Measurements from ENCODE around the gene CACNA2D2. TPM values are rescaled to one million over a fixed set of nuclear protein-coding genes. Genes with fewer than 3 reads are reported as not detected.

CACNA2D2 gene
- total RNA-seq, 1 experiment from 2014 or later = not detected

GRCh38 chr3:50483374-50483773, 20.1 kb downstream of the CACNA2D2 start:
- H3K9ac ChIP-seq (ENCODE audit: low read length) = no peak overlapping the region
- no peaks in the 10 kb centered on the region for H3K79me2 ChIP-seq (ENCODE audit: low read length)
- H3K36me3 ChIP-seq (ENCODE audit: insufficient read depth, low read length) = no peaks in the 10 kb centered on the region
- no peak overlapping the region for H3K27ac ChIP-seq (ENCODE audit: low read length)
- no peak for DNase-seq
- H3K27me3 ChIP-seq (ENCODE audit: low read length) = no peaks in the 10 kb centered on the region
- H3K4me3 ChIP-seq (ENCODE audit: low read length) = no peak overlapping the region
- H2AFZ ChIP-seq (ENCODE audit: low read length) = no peak overlapping the region
- H4K20me1 ChIP-seq (ENCODE audit: insufficient read depth, low read depth, low read length) = no peaks in the 10 kb centered on the region
- H3K9me3 ChIP-seq (ENCODE audit: low read length) = no peaks in the 10 kb centered on the region
- no peak overlapping the region for H3K4me2 ChIP-seq (ENCODE audit: low read depth, low read length, poor library complexity, severe bottlenecking)
- no peaks in the 10 kb centered on the region for H3K9me2 ChIP-seq (replicated peaks; ENCODE audit: insufficient read depth, low read length)
- H3K4me1 ChIP-seq (ENCODE audit: low read length) = no peaks in the 10 kb centered on the region; the same call in 1 of the 2 replicates

- DNase-seq = no peak
- Histone ChIP-seq H3K4me1 (ENCODE audit: low read length) (no peaks in the 10 kb centered on the region; the same call in 1 of the 2 replicates), H3K27me3 (ENCODE audit: low read length) (no peaks in the 10 kb centered on the region), H2AFZ (ENCODE audit: low read length) (no peak overlapping the region), H3K79me2 (ENCODE audit: low read length) (no peaks in the 10 kb centered on the region), H3K9ac (ENCODE audit: low read length) (no peak overlapping the region), H3K9me3 (ENCODE audit: low read length) (no peaks in the 10 kb centered on the region), H4K20me1 (ENCODE audit: insufficient read depth, low read depth, low read length) (no peaks in the 10 kb centered on the region), H3K36me3 (ENCODE audit: insufficient read depth, low read length) (no peaks in the 10 kb centered on the region), H3K4me2 (ENCODE audit: low read depth, low read length, poor library complexity, severe bottlenecking) (no peak overlapping the region), H3K9me2 (replicated peaks; ENCODE audit: insufficient read depth, low read length) (no peaks in the 10 kb centered on the region), H3K27ac (ENCODE audit: low read length) (no peak overlapping the region), H3K4me3 (ENCODE audit: low read length) (no peak overlapping the region)
These were observed 21.4 kb downstream of the CACNA2D2 start for GRCh38 chr3:50481992-50482391.

DNA sequence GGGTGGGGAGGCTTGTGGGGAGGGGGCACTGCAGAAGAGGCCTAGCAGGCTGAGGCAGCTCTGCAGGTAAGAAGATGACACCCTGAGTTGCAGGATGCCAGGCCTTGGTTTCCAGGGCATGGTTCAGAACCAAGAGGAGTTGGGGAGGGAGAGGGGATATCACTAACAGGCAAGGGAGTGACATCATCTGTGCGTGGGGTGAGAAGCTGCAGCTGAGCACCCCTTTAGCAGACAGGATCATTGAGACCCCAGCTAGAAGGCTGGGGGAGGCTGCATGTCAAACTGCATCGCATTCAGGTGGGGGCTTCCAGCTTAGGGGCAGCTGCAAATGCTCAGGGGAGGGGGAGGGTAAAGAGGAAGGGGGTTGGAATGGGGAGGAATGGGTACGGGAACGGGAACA, 23.0 kb downstream of the CACNA2D2 start:
- H3K9me2 ChIP-seq (replicated peaks; ENCODE audit: insufficient read depth, low read length) = no peaks in the 10 kb centered on the region
- no peak overlapping the region for H3K4me3 ChIP-seq (ENCODE audit: low read length)
- H3K27me3 ChIP-seq (ENCODE audit: low read length) = no peaks in the 10 kb centered on the region
- H2AFZ ChIP-seq (ENCODE audit: low read length) = no peak overlapping the region
- no peak for DNase-seq
- H3K4me1 ChIP-seq (ENCODE audit: low read length) = no peaks in the 10 kb centered on the region; the same call in 1 of the 2 replicates
- H3K36me3 ChIP-seq (ENCODE audit: insufficient read depth, low read length) = no peaks in the 10 kb centered on the region
- H3K79me2 ChIP-seq (ENCODE audit: low read length) = no peaks in the 10 kb centered on the region
- no peaks in the 10 kb centered on the region for H4K20me1 ChIP-seq (ENCODE audit: insufficient read depth, low read depth, low read length)
- no peaks in the 10 kb centered on the region for H3K9me3 ChIP-seq (ENCODE audit: low read length)
- no peak overlapping the region for H3K9ac ChIP-seq (ENCODE audit: low read length)
- H3K4me2 ChIP-seq (ENCODE audit: low read depth, low read length, poor library complexity, severe bottlenecking) = no peak overlapping the region
- no peak overlapping the region for H3K27ac ChIP-seq (ENCODE audit: low read length)

- Histone ChIP-seq H3K4me1 (ENCODE audit: low read length) (no peaks in the 10 kb centered on the region; the same call in 1 of the 2 replicates), H3K9ac (ENCODE audit: low read length) (no peak overlapping the region), H3K27ac (ENCODE audit: low read length) (no peak overlapping the region), H3K9me3 (ENCODE audit: low read length) (no peaks in the 10 kb centered on the region), H4K20me1 (ENCODE audit: insufficient read depth, low read depth, low read length) (no peaks in the 10 kb centered on the region), H3K9me2 (replicated peaks; ENCODE audit: insufficient read depth, low read length) (no peaks in the 10 kb centered on the region), H3K4me3 (ENCODE audit: low read length) (no peak overlapping the region), H3K4me2 (ENCODE audit: low read depth, low read length, poor library complexity, severe bottlenecking) (no peak overlapping the region), H3K79me2 (ENCODE audit: low read length) (no peaks in the 10 kb centered on the region), H3K36me3 (ENCODE audit: insufficient read depth, low read length) (no peaks in the 10 kb centered on the region), H2AFZ (ENCODE audit: low read length) (no peak overlapping the region), H3K27me3 (ENCODE audit: low read length) (no peaks in the 10 kb centered on the region)
- DNase-seq = no peak
These were observed 23.9 kb downstream of the CACNA2D2 start for GRCh38 chr3:50479523-50479922.

GRCh38 chr3:50478671-50479260, 24.7 kb downstream of the CACNA2D2 start:
- no peak for DNase-seq
- Histone ChIP-seq H3K27ac (ENCODE audit: low read length) (no peak overlapping the region), H3K27me3 (ENCODE audit: low read length) (no peaks in the 10 kb centered on the region), H3K9me3 (ENCODE audit: low read length) (no peaks in the 10 kb centered on the region), H4K20me1 (ENCODE audit: insufficient read depth, low read depth, low read length) (no peaks in the 10 kb centered on the region), H3K4me2 (ENCODE audit: low read depth, low read length, poor library complexity, severe bottlenecking) (no peak overlapping the region), H3K9me2 (replicated peaks; ENCODE audit: insufficient read depth, low read length) (no peaks in the 10 kb centered on the region), H2AFZ (ENCODE audit: low read length) (no peak overlapping the region), H3K79me2 (ENCODE audit: low read length) (no peaks in the 10 kb centered on the region), H3K36me3 (ENCODE audit: insufficient read depth, low read length) (no peaks in the 10 kb centered on the region), H3K4me3 (ENCODE audit: low read length) (no peak overlapping the region), H3K9ac (ENCODE audit: low read length) (no peak overlapping the region), H3K4me1 (ENCODE audit: low read length) (no peaks in the 10 kb centered on the region; the same call in 1 of the 2 replicates)

DNA sequence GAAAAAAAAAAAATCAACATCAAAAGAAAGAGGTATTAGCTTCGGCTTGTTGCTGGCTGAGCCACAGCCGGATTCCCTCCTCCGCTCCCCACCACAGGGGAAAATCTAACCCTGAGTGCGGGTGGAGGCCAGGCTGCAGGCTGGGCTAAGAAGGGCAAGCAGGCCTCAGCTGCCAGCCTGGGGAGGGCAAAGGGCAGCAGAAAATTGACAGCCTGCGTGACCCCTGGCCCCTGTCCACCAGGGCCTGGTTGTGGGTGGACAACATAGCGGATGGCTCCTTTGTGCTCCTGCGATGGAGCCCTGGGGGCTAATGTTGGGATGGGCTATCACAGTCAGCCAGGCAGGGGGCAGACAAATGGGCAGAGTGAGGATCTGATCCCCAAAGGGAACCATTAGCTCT, 25.4 kb downstream of the CACNA2D2 start:
- Histone ChIP-seq H3K9me2 (replicated peaks; ENCODE audit: insufficient read depth, low read length) (no peaks in the 10 kb centered on the region), H3K9ac (ENCODE audit: low read length) (no peak overlapping the region), H3K4me3 (ENCODE audit: low read length) (no peak overlapping the region), H3K27ac (ENCODE audit: low read length) (no peak overlapping the region), H3K4me2 (ENCODE audit: low read depth, low read length, poor library complexity, severe bottlenecking) (no peak overlapping the region), H3K36me3 (ENCODE audit: insufficient read depth, low read length) (no peaks in the 10 kb centered on the region), H3K79me2 (ENCODE audit: low read length) (no peaks in the 10 kb centered on the region), H3K27me3 (ENCODE audit: low read length) (no peaks in the 10 kb centered on the region), H2AFZ (ENCODE audit: low read length) (no peak overlapping the region), H3K9me3 (ENCODE audit: low read length) (no peaks in the 10 kb centered on the region), H4K20me1 (ENCODE audit: insufficient read depth, low read depth, low read length) (no peaks in the 10 kb centered on the region), H3K4me1 (ENCODE audit: low read length) (no peaks in the 10 kb centered on the region; the same call in 1 of the 2 replicates)
- DNase-seq = no peak

DNA sequence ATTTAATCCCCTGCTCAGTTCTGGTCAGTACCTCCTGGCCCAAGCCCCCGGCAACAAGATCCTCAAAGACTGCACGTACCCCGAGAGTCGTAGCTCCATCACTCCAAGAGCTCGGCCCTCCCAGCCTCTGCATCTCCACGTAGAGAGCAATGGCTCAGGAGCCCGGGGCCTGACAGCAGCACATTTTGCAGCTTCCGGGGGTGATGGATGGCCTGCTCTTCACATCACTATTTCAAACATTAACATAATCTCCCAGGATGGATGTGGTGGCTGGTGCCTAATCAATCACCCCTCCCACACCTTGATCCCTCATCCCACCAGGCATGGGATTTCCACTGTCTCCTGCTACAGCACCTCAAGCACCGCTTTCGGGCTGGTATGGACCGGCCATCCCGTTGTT, 28.1 kb downstream of the CACNA2D2 start:
- no peak for DNase-seq
- Histone ChIP-seq H3K9ac (ENCODE audit: low read length) (no peak overlapping the region), H3K36me3 (ENCODE audit: insufficient read depth, low read length) (no peaks in the 10 kb centered on the region), H3K4me1 (ENCODE audit: low read length) (no peaks in the 10 kb centered on the region), H3K9me3 (ENCODE audit: low read length) (no peaks in the 10 kb centered on the region), H2AFZ (ENCODE audit: low read length) (no peak overlapping the region), H3K4me3 (ENCODE audit: low read length) (no peak overlapping the region), H4K20me1 (ENCODE audit: insufficient read depth, low read depth, low read length) (0 out of 2 replicates have a peak, but pooled peaks cover 3% of the 10 kb centered on the region), H3K4me2 (ENCODE audit: low read depth, low read length, poor library complexity, severe bottlenecking) (no peak overlapping the region), H3K27ac (ENCODE audit: low read length) (no peak overlapping the region), H3K27me3 (ENCODE audit: low read length) (no peaks in the 10 kb centered on the region), H3K9me2 (replicated peaks; ENCODE audit: insufficient read depth, low read length) (no peaks in the 10 kb centered on the region), H3K79me2 (ENCODE audit: low read length) (no peaks in the 10 kb centered on the region)

DNA sequence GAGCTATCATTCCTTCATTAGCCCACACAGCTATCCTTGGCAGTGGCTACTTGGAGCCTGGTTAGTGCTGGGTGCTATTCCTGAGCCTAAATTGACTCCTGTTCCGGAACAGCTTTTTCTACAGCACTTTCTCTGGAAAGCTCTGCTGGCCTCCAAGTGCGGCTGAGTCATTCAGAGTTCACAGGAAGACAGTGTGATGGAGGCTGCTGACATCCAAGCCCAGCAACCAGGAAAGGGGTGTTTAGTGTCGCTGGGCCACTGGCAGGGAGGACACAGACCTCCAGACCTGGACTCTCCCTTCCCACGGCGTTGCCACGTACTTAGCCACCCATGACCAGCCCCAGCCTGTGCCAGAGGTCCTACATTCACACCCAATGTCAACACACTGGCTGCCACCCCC, 28.7 kb downstream of the CACNA2D2 start:
- no peaks in the 10 kb centered on the region for H3K79me2 ChIP-seq (ENCODE audit: low read length)
- no peaks in the 10 kb centered on the region for H3K9me3 ChIP-seq (ENCODE audit: low read length)
- no peak overlapping the region for H2AFZ ChIP-seq (ENCODE audit: low read length)
- H3K4me2 ChIP-seq (ENCODE audit: low read depth, low read length, poor library complexity, severe bottlenecking) = no peak overlapping the region
- H3K9me2 ChIP-seq (replicated peaks; ENCODE audit: insufficient read depth, low read length) = no peaks in the 10 kb centered on the region
- 0 out of 2 replicates have a peak, but pooled peaks cover 3% of the 10 kb centered on the region for H4K20me1 ChIP-seq (ENCODE audit: insufficient read depth, low read depth, low read length)
- H3K9ac ChIP-seq (ENCODE audit: low read length) = no peak overlapping the region
- no peaks in the 10 kb centered on the region for H3K27me3 ChIP-seq (ENCODE audit: low read length)
- DNase-seq = no peak
- H3K4me1 ChIP-seq (ENCODE audit: low read length) = no peaks in the 10 kb centered on the region
- no peaks in the 10 kb centered on the region for H3K36me3 ChIP-seq (ENCODE audit: insufficient read depth, low read length)
- H3K27ac ChIP-seq (ENCODE audit: low read length) = no peak overlapping the region
- H3K4me3 ChIP-seq (ENCODE audit: low read length) = no peak overlapping the region

Measured in Karpas-422 (cell line).